GM23338 (cell line): ENCODE data around the gene CT45A6.
"Not testable (repeated sequence)": the region's sequence is repeated elsewhere in the genome, so short reads cannot be mapped to it uniquely, and the experiment has no call there.

ENCODE experiments used
- CREB1 ChIP-seq: fragments of 250-450 bp; sonication (Bioruptor Pico); IDR thresholded peaks from 2 replicates; pipeline ENCODE4 v1.5.0; 2020; ENCODE audit warnings: low read depth, mild to moderate bottlenecking, moderate library complexity
- EZH2 ChIP-seq: fragments of 200-600 bp; sonication (generic); IDR thresholded peaks from one replicate; pipeline ENCODE4 v1.8.0; 2017; ENCODE audit warnings: antibody characterized with exemption, mild to moderate bottlenecking, low read depth; ENCODE audit not compliant: unreplicated experiment
- POLR2AphosphoS5 ChIP-seq: IDR thresholded peaks from 2 replicates; pipeline ENCODE4 v1.6.1; 2016; ENCODE audit warnings: antibody characterized with exemption, low read depth
- ZNF114 ChIP-seq: fragments of 250-450 bp; sonication (Bioruptor Pico); IDR thresholded peaks from 2 replicates; pipeline ENCODE4 v1.5.0; 2020; ENCODE audit warnings: mild to moderate bottlenecking, moderate library complexity
- ZNF331 ChIP-seq: fragments of 250-450 bp; sonication (Bioruptor Pico); IDR thresholded peaks from 2 replicates; pipeline ENCODE4 v1.5.0; 2020; ENCODE audit warnings: low read depth, mild to moderate bottlenecking, moderate library complexity
- TF ChIP-seq, protein P1 (sequence below), 2 experiments: fragments of 200-600 bp in 1 of 2; sonication (generic) in 1 of 2; conservative IDR thresholded peaks; 2 replicates each; pipeline versions ENCODE4 v1.5.1 to v1.6.1; 2016 to 2017; ENCODE audit warnings: antibody characterized with exemption in 2 of 2, low read depth in 2 of 2, mild to moderate bottlenecking in 2 of 2, moderate library complexity in 1 of 2
- TF ChIP-seq, protein P2 (sequence below): IDR thresholded peaks from one replicate; pipeline ENCODE4 v1.6.1; 2018; ENCODE audit warnings: antibody characterized with exemption; ENCODE audit not compliant: unreplicated experiment

DNA sequence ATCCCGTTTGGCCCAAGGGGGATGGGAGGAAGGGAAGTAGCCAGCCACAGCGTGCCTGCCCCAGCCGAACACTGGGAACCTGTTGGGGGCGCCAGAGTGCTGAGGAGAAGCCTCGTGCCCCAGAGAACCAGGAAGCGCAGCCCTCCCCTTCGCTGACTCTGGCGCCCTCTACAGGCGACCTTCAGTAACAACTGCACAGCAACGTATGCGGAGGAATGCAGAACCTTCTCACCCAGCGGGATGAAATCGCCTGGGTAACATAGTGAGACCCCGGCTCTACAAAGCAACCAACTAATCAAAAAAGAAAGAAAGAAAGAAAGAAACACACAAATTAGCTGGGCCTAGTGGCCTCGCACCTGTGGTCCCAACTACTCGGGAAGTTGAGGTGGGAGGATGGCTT is 17.2 kb downstream of the CT45A6 start, which contains the start of gene CT45A5:
- TF ChIP-seq, protein P1, sequence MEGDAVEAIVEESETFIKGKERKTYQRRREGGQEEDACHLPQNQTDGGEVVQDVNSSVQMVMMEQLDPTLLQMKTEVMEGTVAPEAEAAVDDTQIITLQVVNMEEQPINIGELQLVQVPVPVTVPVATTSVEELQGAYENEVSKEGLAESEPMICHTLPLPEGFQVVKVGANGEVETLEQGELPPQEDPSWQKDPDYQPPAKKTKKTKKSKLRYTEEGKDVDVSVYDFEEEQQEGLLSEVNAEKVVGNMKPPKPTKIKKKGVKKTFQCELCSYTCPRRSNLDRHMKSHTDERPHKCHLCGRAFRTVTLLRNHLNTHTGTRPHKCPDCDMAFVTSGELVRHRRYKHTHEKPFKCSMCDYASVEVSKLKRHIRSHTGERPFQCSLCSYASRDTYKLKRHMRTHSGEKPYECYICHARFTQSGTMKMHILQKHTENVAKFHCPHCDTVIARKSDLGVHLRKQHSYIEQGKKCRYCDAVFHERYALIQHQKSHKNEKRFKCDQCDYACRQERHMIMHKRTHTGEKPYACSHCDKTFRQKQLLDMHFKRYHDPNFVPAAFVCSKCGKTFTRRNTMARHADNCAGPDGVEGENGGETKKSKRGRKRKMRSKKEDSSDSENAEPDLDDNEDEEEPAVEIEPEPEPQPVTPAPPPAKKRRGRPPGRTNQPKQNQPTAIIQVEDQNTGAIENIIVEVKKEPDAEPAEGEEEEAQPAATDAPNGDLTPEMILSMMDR (conservative IDR thresholded peaks at IDR 0.05; ENCODE audit: low read depth in 2 of 2) = not testable (repeated sequence)
- not testable (repeated sequence) for TF ChIP-seq ZNF331; EZH2; POLR2AphosphoS5; CREB1 (CRISPR knock-in tag); ZNF114
- TF ChIP-seq, protein P2, sequence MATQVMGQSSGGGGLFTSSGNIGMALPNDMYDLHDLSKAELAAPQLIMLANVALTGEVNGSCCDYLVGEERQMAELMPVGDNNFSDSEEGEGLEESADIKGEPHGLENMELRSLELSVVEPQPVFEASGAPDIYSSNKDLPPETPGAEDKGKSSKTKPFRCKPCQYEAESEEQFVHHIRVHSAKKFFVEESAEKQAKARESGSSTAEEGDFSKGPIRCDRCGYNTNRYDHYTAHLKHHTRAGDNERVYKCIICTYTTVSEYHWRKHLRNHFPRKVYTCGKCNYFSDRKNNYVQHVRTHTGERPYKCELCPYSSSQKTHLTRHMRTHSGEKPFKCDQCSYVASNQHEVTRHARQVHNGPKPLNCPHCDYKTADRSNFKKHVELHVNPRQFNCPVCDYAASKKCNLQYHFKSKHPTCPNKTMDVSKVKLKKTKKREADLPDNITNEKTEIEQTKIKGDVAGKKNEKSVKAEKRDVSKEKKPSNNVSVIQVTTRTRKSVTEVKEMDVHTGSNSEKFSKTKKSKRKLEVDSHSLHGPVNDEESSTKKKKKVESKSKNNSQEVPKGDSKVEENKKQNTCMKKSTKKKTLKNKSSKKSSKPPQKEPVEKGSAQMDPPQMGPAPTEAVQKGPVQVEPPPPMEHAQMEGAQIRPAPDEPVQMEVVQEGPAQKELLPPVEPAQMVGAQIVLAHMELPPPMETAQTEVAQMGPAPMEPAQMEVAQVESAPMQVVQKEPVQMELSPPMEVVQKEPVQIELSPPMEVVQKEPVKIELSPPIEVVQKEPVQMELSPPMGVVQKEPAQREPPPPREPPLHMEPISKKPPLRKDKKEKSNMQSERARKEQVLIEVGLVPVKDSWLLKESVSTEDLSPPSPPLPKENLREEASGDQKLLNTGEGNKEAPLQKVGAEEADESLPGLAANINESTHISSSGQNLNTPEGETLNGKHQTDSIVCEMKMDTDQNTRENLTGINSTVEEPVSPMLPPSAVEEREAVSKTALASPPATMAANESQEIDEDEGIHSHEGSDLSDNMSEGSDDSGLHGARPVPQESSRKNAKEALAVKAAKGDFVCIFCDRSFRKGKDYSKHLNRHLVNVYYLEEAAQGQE = not testable (repeated sequence)
